K562 treated with DMSO at 1 percent for 12 hours (cell line): ENCODE results near the gene NES. TPM values are rescaled to one million over a fixed set of nuclear protein-coding genes. Genes with fewer than 3 reads are reported as not detected.

Experiments used
- total RNA-seq: library from RNA; unstranded; fragments of 300-600 nt; gene quantifications from 2 replicates; pipeline ENCODE4 v1.2.3, GENCODE V29; 2022; ENCODE audit not compliant: insufficient read depth

The NES gene
- total RNA-seq, result 3.9 and 7.5 TPM in 2 replicates

DNA sequence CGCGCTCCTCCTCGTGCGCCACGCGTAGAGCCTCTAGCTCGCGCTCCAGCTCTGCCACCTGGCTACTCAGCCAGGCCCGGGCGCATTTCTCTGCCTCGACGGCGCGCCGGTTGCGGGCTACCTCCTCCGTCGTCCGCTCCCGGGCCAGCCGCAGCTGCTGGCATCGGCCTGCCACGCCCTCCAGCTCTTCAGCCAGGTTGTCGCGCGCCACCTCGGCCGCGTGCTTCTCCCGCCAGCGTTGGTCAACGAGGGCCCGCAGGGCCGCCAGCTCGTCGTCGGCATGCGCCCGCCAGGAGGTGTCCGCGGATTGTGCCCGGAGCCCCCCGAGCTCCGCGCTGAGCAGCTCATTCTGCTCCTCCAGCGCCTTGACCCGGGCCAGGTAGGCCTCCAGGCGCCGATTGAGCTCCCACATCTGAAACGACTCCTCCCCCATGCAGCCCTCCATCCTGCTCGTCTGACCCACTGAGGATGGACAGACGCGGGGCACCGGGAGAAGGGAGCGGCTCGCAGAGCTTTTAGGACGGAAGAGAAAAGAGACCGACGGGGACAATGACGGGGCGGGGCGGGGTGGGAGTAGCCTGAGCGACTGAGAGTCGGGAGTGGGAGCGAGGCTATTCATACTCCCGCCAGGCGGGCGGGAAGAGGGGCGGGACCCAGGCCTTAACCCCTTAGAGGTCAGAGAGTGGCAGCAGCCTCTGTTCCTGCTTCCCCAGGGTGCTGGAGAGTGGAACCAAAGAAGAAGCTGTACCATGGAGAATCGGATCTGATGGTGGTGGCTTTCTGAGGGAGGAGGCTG, at the start of gene NES:
TSS of gene NES (minus strand) at position 588 of the 796 bp plus-strand sequence. CDS start at position 445, 143 bp downstream.

DNA sequence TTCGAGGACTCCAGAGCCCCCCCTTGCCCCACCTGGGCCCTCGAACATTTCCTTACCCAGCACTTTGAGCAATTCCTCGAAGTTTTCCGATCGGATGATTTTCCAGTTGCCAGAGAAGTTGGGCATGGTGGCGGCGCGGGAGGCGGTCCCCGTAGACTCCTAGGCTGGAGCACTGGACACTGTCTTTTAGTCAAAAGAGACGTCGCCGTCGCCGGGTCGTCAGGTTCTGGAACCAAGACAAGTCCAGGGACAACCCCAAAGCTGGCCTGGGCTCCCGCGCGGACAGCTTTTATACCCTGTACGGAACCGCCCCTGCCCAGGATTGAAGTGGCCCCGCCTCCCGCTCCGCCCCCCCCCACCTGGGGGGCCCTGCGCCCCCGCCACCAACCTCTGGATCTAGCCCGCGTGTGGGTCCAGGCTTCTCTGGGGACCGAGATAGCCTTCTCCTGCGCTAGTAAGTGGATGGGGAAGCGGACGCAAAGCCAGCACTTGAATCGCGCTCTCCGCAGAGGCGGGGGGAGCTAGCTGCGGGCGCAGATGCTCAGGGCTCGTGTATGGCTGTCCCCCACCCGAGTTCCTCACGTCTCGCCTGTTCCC, 28.2 kb upstream of the NES start, which contains the start of gene CRABP2:
TSS of gene CRABP2 (minus strand) at position 263 of the 597 bp plus-strand sequence. CDS start at position 126, 137 bp downstream.

GRCh38 chr1:156641761-156642264, 35.4 kb downstream of the NES start, which contains the start of gene BCAN:
TSS of gene BCAN (plus strand) at chr1:156642117. CDS start at chr1:156646055, 3,938 bp downstream.

DNA sequence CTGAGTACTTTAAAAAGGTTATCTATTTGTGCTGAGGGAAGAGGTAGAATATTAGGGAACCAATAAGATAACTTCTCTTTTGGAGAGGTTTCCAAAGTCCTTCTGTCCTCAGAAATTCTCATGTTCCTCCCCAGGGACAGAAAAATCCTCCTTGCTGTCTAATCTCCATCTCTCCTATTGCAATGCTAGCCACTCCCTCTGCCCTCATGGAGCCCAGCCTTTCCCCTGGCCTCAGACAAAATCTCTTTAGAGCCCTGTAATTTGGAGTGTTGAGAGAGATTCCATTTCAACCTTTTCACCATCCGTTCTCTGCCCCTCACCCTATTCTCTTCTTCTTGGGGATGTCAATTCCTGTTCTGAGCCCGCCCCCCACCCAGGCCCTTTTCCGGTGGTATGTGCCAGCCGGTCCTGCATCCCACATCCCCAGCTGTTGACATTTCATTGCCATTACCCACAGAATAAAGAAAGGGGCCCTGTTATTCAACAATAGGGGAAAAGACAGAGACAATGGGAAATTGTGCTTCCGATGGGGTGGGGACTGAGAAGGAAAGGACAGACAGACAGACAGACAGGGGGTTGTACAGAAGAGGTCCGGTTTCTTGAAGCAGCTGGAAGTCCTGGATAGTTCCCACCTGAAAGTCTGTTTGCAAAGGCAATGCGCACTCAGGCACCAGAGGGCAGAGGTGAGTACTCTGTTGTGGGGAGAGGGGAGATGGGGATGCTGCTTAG, 58.2 kb downstream of the NES start, which contains the start of gene HAPLN2:
TSS of gene HAPLN2 (plus strand) at position 563 of the 729 bp plus-strand sequence. CDS start 4,076 bp downstream, outside the sequence.

Other genes starting within 250 kb of the NES start
- 3.6 and 12.6 TPM in 2 replicates for gene MEF2D, start 176.6 kb downstream of the NES start, total RNA-seq
- gene IQGAP3, start 104.8 kb downstream of the NES start, total RNA-seq, result 7.9 and 29.1 TPM in 2 replicates
- gene TTC24, start 97.7 kb downstream of the NES start, total RNA-seq, result not detected in 2 replicates
- gene NAXE, start 85.6 kb downstream of the NES start, total RNA-seq, result 105 and 129 TPM in 2 replicates
- 10.7 and 21.3 TPM in 2 replicates for gene GPATCH4, start 75.9 kb downstream of the NES start, total RNA-seq
- 2.5 and 5.5 TPM in 2 replicates for gene HAPLN2, start 58.0 kb downstream of the NES start, total RNA-seq
- gene BCAN, start 35.3 kb downstream of the NES start, total RNA-seq, result 0.45 TPM in 1 of 2 replicates, not detected in the other
- gene CRABP2, start 28.2 kb upstream of the NES start, total RNA-seq, result 2.3 and 5.5 TPM in 2 replicates
- 64.9 and 67.8 TPM in 2 replicates for gene METTL25B, start 51.1 kb upstream of the NES start, total RNA-seq
- 23.3 and 39.7 TPM in 2 replicates for gene ISG20L2, start 51.4 kb upstream of the NES start, total RNA-seq
- 14.2 and 23.9 TPM in 2 replicates for gene MRPL24, start 63.7 kb upstream of the NES start, total RNA-seq
- gene HDGF, start 74.3 kb upstream of the NES start, total RNA-seq, result 104 and 121 TPM in 2 replicates
- 70.5 and 109 TPM in 2 replicates for gene PRCC, start 90.1 kb upstream of the NES start, total RNA-seq
- 9.2 and 17.7 TPM in 2 replicates for gene SH2D2A, start 139.4 kb upstream of the NES start, total RNA-seq
- 0.19 and 0.37 TPM in 2 replicates for gene INSRR, start 181.7 kb upstream of the NES start, total RNA-seq
- gene NTRK1, start 183.5 kb upstream of the NES start, total RNA-seq, result 23.1 and 23.3 TPM in 2 replicates
- gene PEAR1, start 216.3 kb upstream of the NES start, total RNA-seq, result 1.8 and 2.6 TPM in 2 replicates
- 0.43 TPM in 1 of 2 replicates, not detected in the other for gene LRRC71, start 243.2 kb upstream of the NES start, total RNA-seq